ENCODE results near the gene STAU1. TPM values are rescaled to one million over a fixed set of nuclear protein-coding genes. Genes with fewer than 3 reads are reported as not detected.
"Not testable (repeated sequence)": the region's sequence is repeated elsewhere in the genome, so short reads cannot be mapped to it uniquely, and the experiment has no call there.

Gene STAU1
- polyA plus RNA-seq, 3 donors, result 111 to 121 (median 119) TPM

GRCh38 chr20:49179368-49180277 lies 8.5 kb downstream of the STAU1 start:
- no peak for DNase-seq (ENCODE audit: extremely low read depth in 1 of 11, low read depth in 9 of 11, low spot score in 4 of 11)

GRCh38 chr20:49174183-49174582 lies 14.0 kb downstream of the STAU1 start:
- DNase-seq (ENCODE audit: extremely low read depth in 1 of 11, low read depth in 9 of 11, low spot score in 4 of 11), result no peak

- no peak for DNase-seq (ENCODE audit: extremely low read depth in 1 of 11, low read depth in 9 of 11, low spot score in 4 of 11)
These were observed 15.7 kb downstream of the STAU1 start for GRCh38 chr20:49172413-49172812.

GRCh38 chr20:49171909-49172308 lies 16.2 kb downstream of the STAU1 start:
- DNase-seq (ENCODE audit: extremely low read depth in 1 of 11, low read depth in 9 of 11, low spot score in 4 of 11), result no peak

GRCh38 chr20:49170714-49171113 lies 17.4 kb downstream of the STAU1 start:
- no peak for DNase-seq (ENCODE audit: extremely low read depth in 1 of 11, low read depth in 9 of 11, low spot score in 4 of 11)

GRCh38 chr20:49169547-49169946 lies 18.6 kb downstream of the STAU1 start:
- no peak for DNase-seq (ENCODE audit: extremely low read depth in 1 of 11, low read depth in 9 of 11, low spot score in 4 of 11)

- not testable (repeated sequence) for DNase-seq (ENCODE audit: extremely low read depth in 1 of 11, low read depth in 9 of 11, low spot score in 4 of 11)
These were observed 19.3 kb downstream of the STAU1 start for GRCh38 chr20:49168864-49169263.

- DNase-seq (ENCODE audit: extremely low read depth in 1 of 11, low read depth in 9 of 11, low spot score in 4 of 11), result no peak
These were observed 20.2 kb downstream of the STAU1 start for GRCh38 chr20:49167811-49168507.

GRCh38 chr20:49166534-49167449 lies 21.3 kb downstream of the STAU1 start:
- no peak for DNase-seq (ENCODE audit: extremely low read depth in 1 of 11, low read depth in 9 of 11, low spot score in 4 of 11)

GRCh38 chr20:49165611-49166010 lies 22.5 kb downstream of the STAU1 start:
- no peak for DNase-seq (ENCODE audit: extremely low read depth in 1 of 11, low read depth in 9 of 11, low spot score in 4 of 11)

GRCh38 chr20:49163696-49164095 lies 24.4 kb downstream of the STAU1 start:
- DNase-seq (ENCODE audit: extremely low read depth in 1 of 11, low read depth in 9 of 11, low spot score in 4 of 11), result no peak

- DNase-seq (ENCODE audit: extremely low read depth in 1 of 11, low read depth in 9 of 11, low spot score in 4 of 11), result no peak
These were observed 26.5 kb downstream of the STAU1 start for GRCh38 chr20:49161428-49162152.

GRCh38 chr20:49160057-49160929 lies 27.8 kb downstream of the STAU1 start:
- DNase-seq (ENCODE audit: extremely low read depth in 1 of 11, low read depth in 9 of 11, low spot score in 4 of 11), result no peak

- no peak for DNase-seq (ENCODE audit: extremely low read depth in 1 of 11, low read depth in 9 of 11, low spot score in 4 of 11)
These were observed 31.0 kb downstream of the STAU1 start for GRCh38 chr20:49157146-49157545.

- no peak for DNase-seq (ENCODE audit: extremely low read depth in 1 of 11, low read depth in 9 of 11, low spot score in 4 of 11)
These were observed 31.7 kb downstream of the STAU1 start for GRCh38 chr20:49156481-49156880.

- DNase-seq (ENCODE audit: extremely low read depth in 1 of 11, low read depth in 9 of 11, low spot score in 4 of 11), result peak in 4 of 11 donors; percentile 22 to 44 (median 32)
These were observed 36.7 kb downstream of the STAU1 start for GRCh38 chr20:49151436-49151835.

GRCh38 chr20:49149281-49150045 lies 38.7 kb downstream of the STAU1 start:
- no peak for DNase-seq (ENCODE audit: extremely low read depth in 1 of 11, low read depth in 9 of 11, low spot score in 4 of 11)

All from renal cortex interstitium (tissue), 11 donors.